Neural progenitor cell (in vitro differentiated cells): ENCODE measurements around the gene MPPED2. TPM values are rescaled to one million over a fixed set of nuclear protein-coding genes. Genes with fewer than 3 reads are reported as not detected.

Source experiments
- DNase-seq: peaks from one replicate; pipeline ENCODE4 v3.0.0-alpha.2; 2016; ENCODE audit warnings: low spot score
- H2AFZ ChIP-seq: fragments of 200-600 bp; sonication (generic); replicated peaks from 2 replicates; pipeline ENCODE4 v1.6.1; 2016; ENCODE audit warnings: antibody characterized with exemption
- H3F3A ChIP-seq: fragments of 200-600 bp; sonication (generic); 2 replicates; pipeline ENCODE4 v1.6.1; 2016; ENCODE audit warnings: antibody characterized with exemption, low read depth
- H3K27ac ChIP-seq: fragments of 200-600 bp; sonication (generic); 2 replicates; pipeline ENCODE4 v1.5.1; 2016; ENCODE audit warnings: mild to moderate bottlenecking
- H3K27me3 ChIP-seq: fragments of 200-600 bp; sonication (generic); 2 replicates; pipeline ENCODE4 v1.6.1; 2016; ENCODE audit warnings: mild to moderate bottlenecking, moderate library complexity
- H3K36me3 ChIP-seq: fragments of 200-600 bp; sonication (generic); 2 replicates; pipeline ENCODE4 v1.5.1; 2016
- H3K4me1 ChIP-seq: fragments of 200-600 bp; sonication (generic); 2 replicates; pipeline ENCODE4 v1.6.1; 2016; ENCODE audit warnings: mixed run types
- H3K4me2 ChIP-seq: fragments of 200-600 bp; sonication (generic); 2 replicates; pipeline ENCODE4 v1.6.1; 2016
- H3K4me3 ChIP-seq: fragments of 200-600 bp; sonication (generic); 2 replicates; pipeline ENCODE4 v1.5.1; 2016
- H3K79me2 ChIP-seq: fragments of 200-600 bp; sonication (generic); 2 replicates; pipeline ENCODE4 v1.6.1; 2016; ENCODE audit warnings: low read depth
- H3K9ac ChIP-seq: fragments of 200-600 bp; sonication (generic); 2 replicates; pipeline ENCODE4 v1.6.1; 2016
- H3K9me3 ChIP-seq: fragments of 200-600 bp; sonication (generic); 2 replicates; pipeline ENCODE4 v1.5.1; 2016; ENCODE audit warnings: low read depth
- H4K20me1 ChIP-seq: fragments of 200-600 bp; sonication (generic); 2 replicates; pipeline ENCODE4 v1.6.1; 2016; ENCODE audit warnings: low read depth
- H3K27ac Mint-ChIP-seq: 3 replicates; pipeline ENCODE4 v1.8.0; 2021; ENCODE audit warnings: mixed read lengths
- H3K27me3 Mint-ChIP-seq: 2 replicates; pipeline ENCODE4 v1.8.0; 2022; ENCODE audit warnings: low read depth, mild to moderate bottlenecking, inconsistent platforms, moderate library complexity, mixed read lengths; ENCODE audit not compliant: insufficient read depth
- H3K36me3 Mint-ChIP-seq: 3 replicates; pipeline ENCODE4 v1.8.0; 2021; ENCODE audit warnings: mixed read lengths
- H3K4me1 Mint-ChIP-seq: 3 replicates; pipeline ENCODE4 v1.8.0; 2021; ENCODE audit warnings: mixed read lengths
- H3K4me3 Mint-ChIP-seq: 3 replicates; pipeline ENCODE4 v1.8.0; 2021; ENCODE audit warnings: mild to moderate bottlenecking, moderate library complexity, mixed read lengths
- H3K9me3 Mint-ChIP-seq: 3 replicates; pipeline ENCODE4 v1.8.0; 2020; ENCODE audit warnings: mixed read lengths
- EZH2 ChIP-seq: fragments of 200-600 bp; sonication (generic); IDR thresholded peaks from 2 replicates; pipeline ENCODE4 v1.6.1; 2017; ENCODE audit warnings: antibody characterized with exemption, mild to moderate bottlenecking, moderate library complexity
- EZH2phosphoT487 ChIP-seq: fragments of 200-600 bp; sonication (generic); IDR thresholded peaks from 2 replicates; pipeline ENCODE4 v1.6.1; 2017; ENCODE audit warnings: antibody characterized with exemption
- total RNA-seq: library from RNA; depleted of rRNA; stranded (reverse); fragments of >200 nt; gene quantifications from 2 replicates; pipeline ENCODE4 v1.2.3, GENCODE V29; 2015; ENCODE audit warnings: low replicate concordance
- TF ChIP-seq, protein P1 (sequence below): fragments of 200-600 bp; sonication (generic); IDR thresholded peaks from 2 replicates; pipeline ENCODE4 v1.5.1; 2017; ENCODE audit warnings: antibody characterized with exemption, mild to moderate bottlenecking

Gene MPPED2
- total RNA-seq, 1 donor from 2014 or later: 3.4 TPM

DNA sequence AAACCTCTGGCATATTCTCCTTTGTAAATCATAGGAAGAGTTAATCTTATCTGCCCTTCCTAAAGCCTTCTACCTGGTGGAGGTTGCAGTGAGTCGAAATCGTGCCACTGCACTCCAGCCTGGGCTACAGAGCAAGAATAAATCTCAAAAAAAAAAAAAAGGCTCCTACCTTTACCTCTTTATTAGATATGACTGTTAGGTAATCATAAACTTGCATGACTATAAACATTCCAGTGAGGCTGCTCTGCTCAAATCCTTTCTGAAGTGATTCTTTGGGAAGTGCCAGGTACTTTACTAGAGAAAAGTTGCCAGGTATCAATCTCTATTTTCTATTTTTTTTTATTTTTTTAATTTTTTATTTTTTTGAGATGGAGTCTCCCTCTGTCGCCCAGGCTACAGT, 59.6 kb downstream of the MPPED2 start:
- Histone ChIP-seq H3K27ac (no peak overlapping the region), H3K36me3 (no peaks in the 10 kb centered on the region), H3K27me3 (no peaks in the 10 kb centered on the region), H3K4me1 (no peaks in the 10 kb centered on the region), H3K4me3 (no peak overlapping the region), H3K9ac (no peak overlapping the region), H2AFZ (no peak overlapping the region), H4K20me1 (no peaks in the 10 kb centered on the region), H3K79me2 (no peaks in the 10 kb centered on the region), H3F3A (no peaks in the 10 kb centered on the region), H3K4me2 (no peak overlapping the region), H3K9me3 (no peaks in the 10 kb centered on the region)
- H3K9me3 Mint-ChIP-seq: no peaks in the 10 kb centered on the region
- no peaks in the 10 kb centered on the region for H3K36me3 Mint-ChIP-seq
- H3K4me1 Mint-ChIP-seq: peaks cover 25% of the 10 kb centered on the region
- DNase-seq: no peak
- no peaks in the 10 kb centered on the region for H3K27me3 Mint-ChIP-seq
- H3K27ac Mint-ChIP-seq: no peak overlapping the region
- H3K4me3 Mint-ChIP-seq: no peak overlapping the region
- TF ChIP-seq EZH2phosphoT487 (no peak), EZH2 (no peak)
- TF ChIP-seq, protein P1, sequence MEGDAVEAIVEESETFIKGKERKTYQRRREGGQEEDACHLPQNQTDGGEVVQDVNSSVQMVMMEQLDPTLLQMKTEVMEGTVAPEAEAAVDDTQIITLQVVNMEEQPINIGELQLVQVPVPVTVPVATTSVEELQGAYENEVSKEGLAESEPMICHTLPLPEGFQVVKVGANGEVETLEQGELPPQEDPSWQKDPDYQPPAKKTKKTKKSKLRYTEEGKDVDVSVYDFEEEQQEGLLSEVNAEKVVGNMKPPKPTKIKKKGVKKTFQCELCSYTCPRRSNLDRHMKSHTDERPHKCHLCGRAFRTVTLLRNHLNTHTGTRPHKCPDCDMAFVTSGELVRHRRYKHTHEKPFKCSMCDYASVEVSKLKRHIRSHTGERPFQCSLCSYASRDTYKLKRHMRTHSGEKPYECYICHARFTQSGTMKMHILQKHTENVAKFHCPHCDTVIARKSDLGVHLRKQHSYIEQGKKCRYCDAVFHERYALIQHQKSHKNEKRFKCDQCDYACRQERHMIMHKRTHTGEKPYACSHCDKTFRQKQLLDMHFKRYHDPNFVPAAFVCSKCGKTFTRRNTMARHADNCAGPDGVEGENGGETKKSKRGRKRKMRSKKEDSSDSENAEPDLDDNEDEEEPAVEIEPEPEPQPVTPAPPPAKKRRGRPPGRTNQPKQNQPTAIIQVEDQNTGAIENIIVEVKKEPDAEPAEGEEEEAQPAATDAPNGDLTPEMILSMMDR: no peak

DNA sequence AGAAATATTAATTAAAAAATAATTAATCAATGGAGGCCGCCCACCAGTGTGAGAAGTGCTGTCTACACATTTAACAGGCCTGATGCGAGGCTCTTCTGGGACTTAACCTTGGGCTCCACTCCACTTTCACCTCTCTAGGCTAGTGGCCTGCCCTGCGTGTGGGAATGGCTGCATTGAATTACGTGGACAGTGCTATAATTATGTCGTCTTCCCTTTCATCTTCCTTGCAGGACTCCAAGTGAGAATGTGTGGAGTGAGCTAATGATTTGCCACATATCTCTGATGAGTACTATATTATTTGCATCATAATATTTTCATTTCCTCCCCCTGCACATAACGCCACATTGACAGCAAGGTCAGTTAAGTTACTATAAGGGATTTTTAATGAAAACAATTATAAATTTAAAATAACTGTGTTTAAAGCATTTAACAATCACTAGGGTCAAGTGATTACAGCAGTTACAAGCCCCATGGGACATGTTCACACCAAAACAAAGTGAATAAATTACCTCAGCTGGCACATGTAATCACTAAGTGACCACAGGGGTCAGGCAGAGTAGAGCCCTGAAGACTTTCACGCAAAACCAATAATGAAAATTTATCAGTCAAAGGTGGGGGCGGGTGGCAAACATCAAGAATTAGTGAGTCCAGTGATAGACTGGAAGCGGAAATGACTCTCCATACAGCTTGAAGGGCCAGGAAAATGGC, 63.5 kb downstream of the MPPED2 start:
- Histone ChIP-seq H3K27me3 (no peaks in the 10 kb centered on the region), H3K36me3 (no peaks in the 10 kb centered on the region), H2AFZ (no peak overlapping the region), H4K20me1 (no peaks in the 10 kb centered on the region), H3K9ac (no peak overlapping the region), H3K27ac (no peak overlapping the region), H3K4me2 (no peak overlapping the region), H3K4me1 (no peaks in the 10 kb centered on the region), H3K4me3 (no peak overlapping the region), H3F3A (no peaks in the 10 kb centered on the region), H3K9me3 (no peaks in the 10 kb centered on the region), H3K79me2 (no peaks in the 10 kb centered on the region)
- H3K36me3 Mint-ChIP-seq: no peaks in the 10 kb centered on the region
- no peak overlapping the region for H3K4me3 Mint-ChIP-seq
- DNase-seq: no peak
- peaks cover 22% of the 10 kb centered on the region for H3K4me1 Mint-ChIP-seq
- H3K9me3 Mint-ChIP-seq: no peaks in the 10 kb centered on the region
- no peak overlapping the region for H3K27ac Mint-ChIP-seq
- TF ChIP-seq EZH2phosphoT487 (no peak), EZH2 (no peak)
- TF ChIP-seq, protein P1: no peak
- H3K27me3 Mint-ChIP-seq: no peaks in the 10 kb centered on the region

GRCh38 chr11:30521297-30522071, 64.7 kb downstream of the MPPED2 start:
- Mint-ChIP-seq H3K4me3 (no peak overlapping the region), H3K9me3 (no peaks in the 10 kb centered on the region), H3K27me3 (no peaks in the 10 kb centered on the region), H3K27ac (no peak overlapping the region), H3K36me3 (no peaks in the 10 kb centered on the region), H3K4me1 (peaks cover 17% of the 10 kb centered on the region)
- DNase-seq: no peak
- no peaks in the 10 kb centered on the region for H3K9me3 ChIP-seq
- no peaks in the 10 kb centered on the region for H3K79me2 ChIP-seq
- TF ChIP-seq, protein P1: no peak
- TF ChIP-seq EZH2phosphoT487: no peak
- TF ChIP-seq EZH2: no peak
- no peaks in the 10 kb centered on the region for H3F3A ChIP-seq
- H3K4me2 ChIP-seq: no peak overlapping the region
- H4K20me1 ChIP-seq: no peaks in the 10 kb centered on the region
- no peak overlapping the region for H3K9ac ChIP-seq
- H3K27me3 ChIP-seq: no peaks in the 10 kb centered on the region
- no peaks in the 10 kb centered on the region for H3K4me1 ChIP-seq
- H2AFZ ChIP-seq: no peak overlapping the region
- no peak overlapping the region for H3K4me3 ChIP-seq
- no peak overlapping the region for H3K27ac ChIP-seq
- no peaks in the 10 kb centered on the region for H3K36me3 ChIP-seq
